ENCODE data around the gene GH2.
A peak's percentile ranks its signal among the peaks of the same experiment; 100 is the strongest.
"Not testable (repeated sequence)": the region's sequence is repeated elsewhere in the genome, so short reads cannot be mapped to it uniquely, and the experiment has no call there.

GH2 gene

GRCh38 chr17:63919311-63919723, 37.6 kb upstream of the GH2 start:
- no peaks in the 10 kb centered on the region for H4K20me1 ChIP-seq
- H3K4me2 ChIP-seq: peak overlapping the region; percentile 54
- no peak overlapping the region for H3K9ac ChIP-seq
- H3K27ac ChIP-seq: 0 out of 2 replicates have a peak overlapping the region, but pooled peaks have one; percentile 6
- no peaks in the 10 kb centered on the region for H3K36me3 ChIP-seq
- H3K27me3 ChIP-seq: no peaks in the 10 kb centered on the region
- H3K4me1 ChIP-seq: peaks cover 80% of the 10 kb centered on the region
- TF ChIP-seq Cebpa-rat (IDR thresholded peaks at IDR 0.05): no peak
- H3K9me3 ChIP-seq: no peaks in the 10 kb centered on the region
- no peak overlapping the region for H3K4me3 ChIP-seq

GRCh38 chr17:63918789-63919305, 37.1 kb upstream of the GH2 start, which contains the start of gene GH1:
Gene GH1 (minus strand): TSS chr17:63918839. CDS start chr17:63918776, 63 bp downstream.
- H3K9me3 ChIP-seq, H3K9ac ChIP-seq, H4K20me1 ChIP-seq, H3K4me3 ChIP-seq, H3K36me3 ChIP-seq, H3K27me3 ChIP-seq: not testable (repeated sequence)
- Histone ChIP-seq H3K4me2 (peak within 1 kb of the TSS; percentile 54), H3K4me1 (peaks cover 80% of the 10 kb centered on the region), H3K27ac (0 out of 2 replicates have a peak within 1 kb of the TSS, but pooled peaks have one; percentile 13)

DNA sequence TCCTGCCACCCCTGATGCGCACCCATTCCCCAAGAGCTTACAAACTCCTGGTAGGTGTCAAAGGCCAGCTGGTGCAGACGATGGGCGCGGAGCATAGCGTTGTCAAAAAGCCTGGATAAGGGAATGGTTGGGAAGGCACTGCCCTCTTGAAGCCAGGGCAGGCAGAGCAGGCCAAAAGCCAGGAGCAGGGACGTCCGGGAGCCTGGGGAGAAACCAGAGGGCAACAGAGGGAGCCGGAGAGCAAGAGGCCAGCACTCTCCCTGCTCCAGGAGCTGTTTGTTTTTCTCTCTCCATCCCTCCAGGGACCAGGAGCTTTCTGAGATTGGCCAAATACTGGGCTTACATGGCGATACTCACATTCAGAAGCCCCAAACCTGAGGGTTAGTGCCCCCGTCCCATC, 36.6 kb upstream of the GH2 start:
- H3K4me3 ChIP-seq: no peak overlapping the region
- 0 out of 2 replicates have a peak overlapping the region, but pooled peaks have one; percentile 8 for H3K4me2 ChIP-seq
- no peak overlapping the region for H3K9ac ChIP-seq

GRCh38 chr17:63917646-63918045, 35.9 kb upstream of the GH2 start:
- Histone ChIP-seq H3K9me3 (no peaks in the 10 kb centered on the region), H3K9ac (no peak overlapping the region), H3K36me3 (no peaks in the 10 kb centered on the region), H3K4me2 (no peak overlapping the region), H3K4me3 (no peak overlapping the region), H3K4me1 (peaks cover 80% of the 10 kb centered on the region), H4K20me1 (no peaks in the 10 kb centered on the region), H3K27ac (0 out of 2 replicates have a peak overlapping the region, but pooled peaks have one; percentile 13), H3K27me3 (no peaks in the 10 kb centered on the region)
- TF ChIP-seq Cebpa-rat (IDR thresholded peaks at IDR 0.05): no peak

More for the DNA sequence above, 36.6 kb upstream of the GH2 start:
- Histone ChIP-seq H3K36me3 (no peaks in the 10 kb centered on the region), H3K27me3 (no peaks in the 10 kb centered on the region), H4K20me1 (no peaks in the 10 kb centered on the region), H3K27ac (no peak overlapping the region), H3K9me3 (no peaks in the 10 kb centered on the region), H3K4me1 (peaks cover 80% of the 10 kb centered on the region)
- no peak for TF ChIP-seq Cebpa-rat (IDR thresholded peaks at IDR 0.05)

DNA sequence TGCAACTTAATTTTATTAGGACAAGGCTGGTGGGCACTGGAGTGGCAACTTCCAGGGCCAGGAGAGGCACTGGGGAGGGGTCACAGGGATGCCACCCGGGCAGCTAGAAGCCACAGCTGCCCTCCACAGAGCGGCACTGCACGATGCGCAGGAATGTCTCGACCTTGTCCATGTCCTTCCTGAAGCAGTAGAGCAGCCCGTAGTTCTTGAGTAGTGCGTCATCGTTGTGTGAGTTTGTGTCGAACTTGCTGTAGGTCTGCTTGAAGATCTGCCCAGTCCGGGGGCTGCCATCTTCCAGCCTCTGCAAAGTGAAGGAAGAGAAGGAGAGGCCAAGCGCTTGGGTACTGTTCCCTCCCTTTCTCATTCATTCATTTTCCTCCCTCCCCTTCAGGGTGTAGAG, 35.5 kb upstream of the GH2 start:
- not testable (repeated sequence) for H3K9ac ChIP-seq, H3K9me3 ChIP-seq, H3K27me3 ChIP-seq, H3K27ac ChIP-seq, H4K20me1 ChIP-seq, H3K4me2 ChIP-seq, H3K36me3 ChIP-seq, H3K4me3 ChIP-seq
- H3K4me1 ChIP-seq: peaks cover 80% of the 10 kb centered on the region

GRCh38 chr17:63916566-63917185, 34.9 kb upstream of the GH2 start:
- H3K4me2 ChIP-seq: peak overlapping the region; percentile 81

DNA sequence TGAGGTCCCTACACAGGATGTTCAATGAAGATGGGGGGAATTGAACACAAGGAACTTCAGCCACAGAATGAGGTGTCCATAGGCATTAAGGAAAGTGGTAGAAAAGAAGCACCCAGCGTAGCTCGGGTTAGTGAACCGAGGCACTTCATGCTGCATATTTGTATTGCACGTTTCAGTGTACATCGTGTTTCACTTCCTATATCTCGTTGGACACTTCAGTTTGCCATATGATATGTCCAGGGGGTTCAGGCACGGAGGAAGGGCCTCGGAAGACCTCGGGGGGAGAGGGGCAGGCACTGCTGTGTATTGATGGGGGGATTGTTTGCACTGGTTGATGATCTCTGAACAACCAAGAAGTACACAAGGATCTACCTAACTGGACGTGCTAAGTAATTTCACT, 34.0 kb upstream of the GH2 start:
- H4K20me1 ChIP-seq, H3K4me3 ChIP-seq, H3K27me3 ChIP-seq, H3K36me3 ChIP-seq, H3K9me3 ChIP-seq: not testable (repeated sequence)
- peaks cover 73% of the 10 kb centered on the region for H3K4me1 ChIP-seq
- peak overlapping the region; percentile 41; the same call in 1 of the 2 replicates for H3K9ac ChIP-seq
- peak overlapping the region; percentile 49 for H3K27ac ChIP-seq
- peak overlapping the region; percentile 81 for H3K4me2 ChIP-seq

More at GRCh38 chr17:63916566-63917185, 34.9 kb upstream of the GH2 start:
- H3K4me3 ChIP-seq: no peak overlapping the region
- no peak for TF ChIP-seq Cebpa-rat (IDR thresholded peaks at IDR 0.05)
- no peak overlapping the region for H3K9ac ChIP-seq
- H3K27me3 ChIP-seq: no peaks in the 10 kb centered on the region
- H3K4me1 ChIP-seq: peaks cover 80% of the 10 kb centered on the region
- H3K36me3 ChIP-seq: no peaks in the 10 kb centered on the region
- H4K20me1 ChIP-seq: no peaks in the 10 kb centered on the region
- no peaks in the 10 kb centered on the region for H3K9me3 ChIP-seq
- H3K27ac ChIP-seq: no peak overlapping the region

GRCh38 chr17:63914471-63914870, 32.7 kb upstream of the GH2 start:
- H3K4me3 ChIP-seq: no peak overlapping the region
- H3K36me3 ChIP-seq: no peaks in the 10 kb centered on the region
- H3K27me3 ChIP-seq: no peaks in the 10 kb centered on the region
- no peak overlapping the region for H3K4me2 ChIP-seq
- H3K4me1 ChIP-seq: peaks cover 60% of the 10 kb centered on the region
- no peak overlapping the region for H3K9ac ChIP-seq
- no peaks in the 10 kb centered on the region for H3K9me3 ChIP-seq
- no peak overlapping the region for H3K27ac ChIP-seq
- TF ChIP-seq Cebpa-rat (IDR thresholded peaks at IDR 0.05): no peak
- no peaks in the 10 kb centered on the region for H4K20me1 ChIP-seq

DNA sequence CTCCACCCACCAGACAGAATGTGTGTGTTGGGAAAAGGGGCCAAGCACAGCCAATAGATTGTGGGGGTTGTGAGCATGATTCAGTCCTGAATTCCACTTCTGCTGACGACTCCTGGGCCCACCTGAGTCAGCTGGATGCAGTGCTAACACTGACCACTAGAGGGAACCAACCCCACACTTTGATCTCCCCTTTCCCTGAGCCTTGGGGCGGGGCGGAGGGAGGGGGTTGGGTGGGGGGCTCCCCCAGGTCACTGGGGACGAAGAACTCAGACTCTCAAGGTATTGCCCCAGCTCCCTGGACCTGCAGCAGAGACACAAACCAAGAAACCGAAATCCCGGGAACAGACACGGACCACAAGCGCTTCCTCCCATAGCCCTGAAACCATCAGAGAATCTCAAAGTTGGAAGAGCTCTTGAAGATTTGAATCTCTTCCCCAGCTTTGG, 29.9 kb upstream of the GH2 start:
- Histone ChIP-seq H3K36me3 (no peaks in the 10 kb centered on the region), H3K4me2 (no peak overlapping the region)

DNA sequence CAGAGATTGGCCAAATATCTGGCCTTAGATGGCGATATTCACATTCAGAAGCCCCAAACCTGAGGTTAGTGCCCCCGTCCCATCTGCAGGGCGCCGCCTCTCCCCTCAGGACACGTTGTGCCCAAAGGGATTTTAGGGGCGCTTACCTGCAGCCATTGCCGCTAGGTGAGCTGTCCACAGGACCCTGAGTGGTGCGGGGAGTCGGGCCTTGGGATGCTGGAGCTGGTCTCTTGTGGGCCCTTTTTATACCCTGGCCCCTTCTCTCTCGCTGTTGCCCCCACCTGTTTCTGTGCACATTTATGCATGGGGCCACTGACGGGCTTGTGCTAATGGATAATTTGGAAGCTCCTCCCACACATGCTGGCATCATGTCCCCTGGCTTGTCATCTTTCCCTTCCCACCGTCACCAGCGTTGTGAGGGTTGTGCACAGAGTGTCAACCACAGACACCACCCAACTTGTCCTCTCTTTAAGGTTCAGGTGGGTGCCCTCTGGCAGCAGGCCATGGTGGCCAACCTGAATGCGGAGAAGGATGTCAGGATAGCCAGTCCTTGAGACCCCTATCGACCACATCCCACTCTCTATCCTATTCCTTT, 29.4 kb upstream of the GH2 start, which contains the start of gene CSHL1:
Gene CSHL1, minus strand, starts transcription at position 218 of the 595 bp plus-strand sequence. Its CDS starts 62 bp downstream, at position 156.
- no peak within 1 kb of the TSS for H3K9ac ChIP-seq
- no peak within 1 kb of the TSS for H3K4me2 ChIP-seq
- no peaks in the 10 kb centered on the region for H3K9me3 ChIP-seq
- H3K27me3 ChIP-seq: no peaks in the 10 kb centered on the region
- peaks cover 40% of the 10 kb centered on the region for H3K4me1 ChIP-seq
- no peak within 1 kb of the TSS for H3K4me3 ChIP-seq
- no peak within 1 kb of the TSS for H3K27ac ChIP-seq
- H4K20me1 ChIP-seq: no peaks in the 10 kb centered on the region
- TF ChIP-seq Cebpa-rat (IDR thresholded peaks at IDR 0.05): no peak
- H3K36me3 ChIP-seq: no peaks in the 10 kb centered on the region

More for the DNA sequence above, 29.9 kb upstream of the GH2 start:
- H3K9me3 ChIP-seq: no peaks in the 10 kb centered on the region
- no peak overlapping the region for H3K9ac ChIP-seq
- peaks cover 46% of the 10 kb centered on the region for H3K4me1 ChIP-seq
- no peak overlapping the region for H3K4me3 ChIP-seq
- no peaks in the 10 kb centered on the region for H4K20me1 ChIP-seq
- TF ChIP-seq Cebpa-rat (IDR thresholded peaks at IDR 0.05): no peak
- H3K27ac ChIP-seq: no peak overlapping the region
- H3K27me3 ChIP-seq: no peaks in the 10 kb centered on the region
